GM10266 (cell line): Measurements from ENCODE around the gene OTUD1.
A peak's percentile ranks its signal among the peaks of the same experiment; 100 is the strongest.

Source experiments
- DNase-seq: peaks from one replicate; pipeline ENCODE4 v3.0.0; 2012; ENCODE audit errors: extremely low spot score
- TF ChIP-seq, protein P1 (sequence below): IDR thresholded peaks from 2 replicates; pipeline ENCODE4 v1.5.1; 2012; ENCODE audit warnings: mild to moderate bottlenecking, low read depth; ENCODE audit not compliant: control insufficient read depth, insufficient read depth; ENCODE audit errors: missing control alignments

The OTUD1 gene

DNA sequence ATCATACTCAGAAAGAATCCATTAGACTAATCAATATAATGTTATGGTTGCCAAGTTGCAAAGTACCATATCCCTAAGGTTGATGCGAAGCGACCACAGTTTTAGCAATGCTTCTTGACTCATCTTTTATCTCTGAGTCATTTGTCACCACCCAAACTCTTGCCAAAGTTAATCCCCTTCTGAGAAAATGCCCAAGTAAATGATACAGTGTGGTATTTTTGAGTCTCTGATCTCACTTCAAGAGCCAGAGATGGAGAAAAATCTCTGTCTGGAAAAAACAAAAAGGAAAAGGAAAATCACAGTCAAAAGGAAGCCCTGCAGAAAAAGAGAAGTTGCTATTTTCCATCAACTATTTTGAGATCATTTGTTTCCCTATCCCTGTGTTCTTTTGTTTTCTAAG, 26.7 kb upstream of the OTUD1 start:
- no peak for DNase-seq
- TF ChIP-seq, protein P1, sequence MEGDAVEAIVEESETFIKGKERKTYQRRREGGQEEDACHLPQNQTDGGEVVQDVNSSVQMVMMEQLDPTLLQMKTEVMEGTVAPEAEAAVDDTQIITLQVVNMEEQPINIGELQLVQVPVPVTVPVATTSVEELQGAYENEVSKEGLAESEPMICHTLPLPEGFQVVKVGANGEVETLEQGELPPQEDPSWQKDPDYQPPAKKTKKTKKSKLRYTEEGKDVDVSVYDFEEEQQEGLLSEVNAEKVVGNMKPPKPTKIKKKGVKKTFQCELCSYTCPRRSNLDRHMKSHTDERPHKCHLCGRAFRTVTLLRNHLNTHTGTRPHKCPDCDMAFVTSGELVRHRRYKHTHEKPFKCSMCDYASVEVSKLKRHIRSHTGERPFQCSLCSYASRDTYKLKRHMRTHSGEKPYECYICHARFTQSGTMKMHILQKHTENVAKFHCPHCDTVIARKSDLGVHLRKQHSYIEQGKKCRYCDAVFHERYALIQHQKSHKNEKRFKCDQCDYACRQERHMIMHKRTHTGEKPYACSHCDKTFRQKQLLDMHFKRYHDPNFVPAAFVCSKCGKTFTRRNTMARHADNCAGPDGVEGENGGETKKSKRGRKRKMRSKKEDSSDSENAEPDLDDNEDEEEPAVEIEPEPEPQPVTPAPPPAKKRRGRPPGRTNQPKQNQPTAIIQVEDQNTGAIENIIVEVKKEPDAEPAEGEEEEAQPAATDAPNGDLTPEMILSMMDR, result no peak

DNA sequence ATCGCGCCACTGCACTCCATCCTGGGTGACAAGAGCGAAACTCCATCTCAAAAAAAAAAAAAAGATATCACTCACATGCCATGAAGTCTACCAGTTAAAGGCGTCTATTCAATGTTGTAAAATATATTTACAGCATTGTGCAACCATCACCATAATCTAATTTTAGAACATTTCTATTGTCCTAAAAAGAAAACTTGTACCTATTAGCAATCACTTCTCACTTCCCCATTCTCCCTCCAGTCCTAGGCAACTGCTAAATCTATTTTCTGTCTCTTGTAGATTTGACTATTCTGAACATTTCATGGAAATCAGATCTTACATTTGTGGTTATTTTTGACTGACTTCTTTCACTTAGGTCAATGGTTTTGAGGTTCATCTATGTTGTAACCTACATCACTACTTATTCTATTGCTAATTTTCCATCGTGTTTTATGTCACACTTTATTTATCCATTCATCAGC, 25.2 kb upstream of the OTUD1 start:
- peak; percentile 13 for DNase-seq
- TF ChIP-seq, protein P1, result no peak

DNA sequence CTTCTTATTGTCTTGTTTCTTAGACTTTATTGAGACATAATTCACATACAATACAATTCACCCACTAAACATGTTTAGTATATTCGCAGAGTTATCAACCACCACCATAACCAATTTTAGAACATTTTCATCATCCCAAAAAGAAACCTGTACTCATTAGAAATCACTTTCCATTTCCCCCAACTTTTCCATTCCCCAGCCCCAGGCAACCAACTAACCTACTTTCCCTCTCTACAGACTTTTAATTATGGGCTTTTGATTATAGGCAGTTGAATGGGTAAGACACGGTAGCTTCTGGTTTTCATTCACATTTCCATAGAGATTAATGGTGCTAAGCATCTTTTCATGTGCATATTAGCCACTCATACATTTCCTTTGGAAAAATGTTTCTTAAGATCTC, 24.2 kb upstream of the OTUD1 start:
- TF ChIP-seq, protein P1, result no peak
- DNase-seq, result no peak

DNA sequence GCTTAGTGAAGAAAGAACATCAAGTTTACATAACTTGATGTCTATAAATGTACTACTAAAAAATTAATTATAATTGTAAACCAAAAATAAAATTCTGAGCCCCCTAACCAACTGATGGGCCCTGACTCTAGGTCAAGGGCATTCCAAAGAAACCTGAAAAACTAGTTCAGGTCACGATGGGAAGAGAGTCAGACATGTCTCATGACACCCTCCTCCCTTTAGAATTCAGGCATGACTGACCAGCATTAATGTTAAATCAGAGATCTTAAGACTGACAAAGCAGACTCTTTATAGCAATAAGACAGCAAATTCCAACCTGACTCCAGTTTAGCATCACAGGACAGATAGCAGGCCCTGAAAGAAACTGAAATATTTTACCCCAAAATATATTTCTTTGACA, 21.6 kb upstream of the OTUD1 start:
- no peak for DNase-seq
- TF ChIP-seq, protein P1, result no peak

DNA sequence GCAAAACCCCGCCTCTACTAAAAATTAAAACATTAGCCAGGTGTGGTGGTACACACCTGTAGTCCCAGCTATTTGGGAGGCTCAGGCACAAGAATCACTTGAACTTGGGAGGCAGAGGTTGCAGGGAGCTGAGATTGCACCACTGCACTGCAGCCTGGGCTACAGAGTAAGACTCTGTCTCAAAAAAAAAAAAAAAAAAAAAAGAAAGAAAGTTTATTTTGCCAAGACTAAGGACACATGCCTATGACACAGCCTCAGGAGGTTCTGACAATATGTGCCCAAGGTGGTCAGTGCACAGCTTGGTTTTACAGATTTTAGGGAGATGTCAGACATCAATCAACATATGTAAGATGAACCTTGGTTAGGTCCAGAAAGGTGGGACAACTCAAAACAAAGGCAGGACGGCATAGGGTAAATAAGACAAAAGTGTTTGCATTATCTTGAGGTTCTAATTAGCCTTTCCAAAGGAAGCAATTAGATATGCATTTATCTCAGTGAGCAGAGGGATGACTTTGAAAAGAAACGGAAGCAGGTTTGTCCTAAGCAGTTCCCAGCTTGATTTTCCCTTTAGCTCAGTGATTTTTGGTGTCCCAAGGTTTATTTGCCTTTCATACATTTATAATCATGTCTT, 20.7 kb upstream of the OTUD1 start:
- no peak for DNase-seq
- TF ChIP-seq, protein P1, result no peak

DNA sequence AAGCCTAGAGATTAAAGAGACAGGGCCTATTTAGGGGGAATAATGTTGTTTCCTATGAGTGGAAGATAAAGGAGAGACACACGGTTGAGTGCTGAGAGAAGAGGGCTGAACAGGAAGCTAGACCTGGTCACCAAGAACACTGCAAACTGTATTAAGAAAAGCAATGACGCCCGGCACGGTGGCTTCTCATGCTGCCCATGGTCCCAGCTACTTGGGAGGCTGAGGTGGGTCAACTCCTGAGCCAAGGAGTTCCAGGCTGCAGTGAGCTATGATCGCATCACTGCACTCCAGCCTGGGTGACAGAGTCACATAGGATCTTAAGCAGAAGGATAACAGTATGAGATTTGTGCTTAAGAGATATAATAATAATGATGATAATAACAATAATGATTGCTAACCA, 19.7 kb upstream of the OTUD1 start:
- TF ChIP-seq, protein P1, result no peak
- DNase-seq, result no peak

DNA sequence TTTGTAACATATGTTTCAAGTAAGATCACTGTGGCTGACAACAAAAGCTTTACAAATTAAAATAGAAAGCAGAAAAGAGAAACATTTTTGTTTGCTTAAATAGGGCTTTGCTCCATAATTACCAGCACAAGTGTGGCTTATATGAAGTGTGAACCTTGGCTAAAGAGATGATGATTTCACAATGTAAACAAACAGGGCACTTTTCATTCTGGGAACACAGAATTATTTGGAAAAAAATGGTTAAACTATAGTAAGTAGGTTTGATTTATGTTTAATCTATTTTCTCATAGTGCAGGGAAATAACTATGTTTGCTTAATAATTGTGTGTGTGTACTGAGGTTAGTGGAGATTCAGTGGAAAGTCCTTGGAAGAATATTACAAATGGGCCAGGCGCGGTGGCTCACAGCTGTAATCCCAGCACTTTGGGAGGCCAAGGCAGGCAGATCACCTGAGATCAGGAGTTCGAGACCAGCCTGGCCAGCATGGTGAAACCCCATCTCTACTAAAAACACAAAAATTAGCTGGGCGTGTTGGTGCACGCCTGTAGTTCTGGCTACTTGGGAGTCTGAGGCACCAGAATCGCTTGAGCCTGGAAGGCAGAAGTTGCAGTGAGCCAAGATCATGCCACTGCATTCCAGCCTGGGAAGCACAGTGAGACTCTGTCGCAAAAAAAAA, 19.1 kb upstream of the OTUD1 start:
- no peak for DNase-seq
- TF ChIP-seq, protein P1, result no peak
